Suprapubic skin (tissue), 4 donors: ENCODE results near the gene KLHL29.

Experiments used
- POLR2A ChIP-seq, 2 donors: fragments of 450-650 bp; IDR thresholded peaks; one replicate each; pipeline ENCODE4 v1.6.1; 2017; ENCODE audit warnings: antibody characterized with exemption in 2 of 2, mild to moderate bottlenecking in 2 of 2, moderate library complexity in 2 of 2
- POLR2AphosphoS5 ChIP-seq, 3 donors: sonication (generic); formaldehyde crosslinking; IDR thresholded peaks; one replicate each; pipeline ENCODE4 v1.6.1; 2017; ENCODE audit warnings: antibody characterized with exemption in 3 of 3
- TF ChIP-seq, protein P1 (sequence below), 2 donors: fragments of 200-600 bp in 1 of 2; fragments of 450-650 bp in 1 of 2; sonication (generic) in 1 of 2; IDR thresholded peaks; one replicate each; pipeline ENCODE4 v1.5.1; 2016 to 2019; ENCODE audit warnings: antibody characterized with exemption in 2 of 2, mild to moderate bottlenecking in 1 of 2, moderate library complexity in 1 of 2

DNA sequence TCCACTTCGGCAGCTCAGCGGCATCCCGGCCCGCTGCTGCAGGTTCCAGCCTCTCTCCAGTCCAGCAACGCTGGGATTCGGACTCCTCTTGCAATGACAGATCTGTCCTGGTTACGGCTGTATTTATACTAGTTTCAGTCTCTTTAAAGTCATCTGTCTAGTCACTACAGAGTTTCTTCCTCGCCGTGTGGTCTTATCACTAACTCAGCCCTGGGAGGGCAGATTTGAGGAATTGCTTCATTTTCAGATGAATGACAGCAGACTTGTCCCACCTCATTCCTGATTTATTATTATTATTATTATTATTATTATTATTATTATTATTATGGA, 2.2 kb downstream of the KLHL29 start:
- TF ChIP-seq, protein P1, sequence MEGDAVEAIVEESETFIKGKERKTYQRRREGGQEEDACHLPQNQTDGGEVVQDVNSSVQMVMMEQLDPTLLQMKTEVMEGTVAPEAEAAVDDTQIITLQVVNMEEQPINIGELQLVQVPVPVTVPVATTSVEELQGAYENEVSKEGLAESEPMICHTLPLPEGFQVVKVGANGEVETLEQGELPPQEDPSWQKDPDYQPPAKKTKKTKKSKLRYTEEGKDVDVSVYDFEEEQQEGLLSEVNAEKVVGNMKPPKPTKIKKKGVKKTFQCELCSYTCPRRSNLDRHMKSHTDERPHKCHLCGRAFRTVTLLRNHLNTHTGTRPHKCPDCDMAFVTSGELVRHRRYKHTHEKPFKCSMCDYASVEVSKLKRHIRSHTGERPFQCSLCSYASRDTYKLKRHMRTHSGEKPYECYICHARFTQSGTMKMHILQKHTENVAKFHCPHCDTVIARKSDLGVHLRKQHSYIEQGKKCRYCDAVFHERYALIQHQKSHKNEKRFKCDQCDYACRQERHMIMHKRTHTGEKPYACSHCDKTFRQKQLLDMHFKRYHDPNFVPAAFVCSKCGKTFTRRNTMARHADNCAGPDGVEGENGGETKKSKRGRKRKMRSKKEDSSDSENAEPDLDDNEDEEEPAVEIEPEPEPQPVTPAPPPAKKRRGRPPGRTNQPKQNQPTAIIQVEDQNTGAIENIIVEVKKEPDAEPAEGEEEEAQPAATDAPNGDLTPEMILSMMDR (IDR thresholded peaks at IDR 0.05), result no peak
- TF ChIP-seq POLR2AphosphoS5 (IDR thresholded peaks at IDR 0.05), result no peak
- TF ChIP-seq POLR2A (IDR thresholded peaks at IDR 0.05), result no peak
